ENCODE results near the gene KCTD14. TPM values are rescaled to one million over a fixed set of nuclear protein-coding genes. Genes with fewer than 3 reads are reported as not detected.

The KCTD14 gene
- total RNA-seq, 2 donors from 2014 or later, result 19.5 to 19.7 TPM

GRCh38 chr11:78054971-78055370, 31.9 kb upstream of the KCTD14 start:
- no peaks in the 10 kb centered on the region for H3K9me3 ChIP-seq
- no peaks in the 10 kb centered on the region for H3K27me3 ChIP-seq
- no peak overlapping the region for H3K4me3 ChIP-seq
- intact Hi-C loops (cut with DNase I), result no loop called here
- no peak for DNase-seq
- H3K4me1 ChIP-seq, result no peaks in the 10 kb centered on the region
- no peak overlapping the region for H3K9ac ChIP-seq (ENCODE audit: low read depth in 2 of 2, low read length in 2 of 2)
- H3K27ac ChIP-seq, result no peak overlapping the region
- no peaks in the 10 kb centered on the region for H3K36me3 ChIP-seq
- no peak for TF ChIP-seq CTCF (IDR thresholded peaks at IDR 0.05)

DNA sequence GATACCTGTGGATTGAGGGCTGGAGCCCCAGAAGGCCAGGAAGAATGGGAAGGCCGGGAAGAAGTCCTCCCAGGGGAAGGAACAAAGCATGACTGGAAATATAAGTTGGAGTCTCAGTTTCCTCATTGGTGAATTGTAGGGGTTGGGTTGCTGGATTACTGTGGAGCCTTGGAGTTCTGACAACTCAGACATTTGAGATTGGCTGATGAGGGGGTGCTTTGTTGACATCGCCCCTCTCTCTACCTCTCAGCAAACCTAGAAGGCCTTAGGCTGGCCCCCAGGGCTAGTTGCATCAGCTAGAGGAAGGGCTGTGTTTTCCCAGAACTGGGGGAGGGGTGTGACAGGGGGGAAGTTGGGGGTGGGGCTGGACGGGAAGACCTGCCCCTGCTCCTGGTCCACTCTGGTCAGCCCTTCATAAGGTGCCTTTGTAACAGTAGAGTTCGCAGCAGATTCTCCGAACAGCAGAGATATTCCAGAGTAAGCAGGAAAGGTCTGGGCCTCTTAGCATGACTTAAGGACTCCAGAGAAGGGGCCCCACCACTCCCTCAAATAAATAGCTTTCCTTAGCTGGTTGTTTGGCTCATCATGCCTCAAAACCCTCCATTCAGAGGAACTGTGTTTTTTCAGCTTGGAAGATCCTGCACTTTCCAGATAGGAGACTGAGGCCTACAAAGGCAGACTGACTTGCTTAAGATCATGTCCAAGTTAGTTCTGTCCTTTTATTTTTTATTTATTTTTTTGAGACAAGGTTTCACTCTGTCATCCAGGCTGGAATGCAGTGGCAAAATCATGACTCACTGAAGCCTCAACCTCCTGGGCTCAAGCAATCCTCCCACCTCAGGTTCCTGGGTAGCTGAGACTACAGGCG, 28.1 kb upstream of the KCTD14 start:
- H3K4me1 ChIP-seq, result no peaks in the 10 kb centered on the region
- TF ChIP-seq CTCF (IDR thresholded peaks at IDR 0.05), result no peak
- DNase-seq, result no peak
- H3K4me3 ChIP-seq, result no peak overlapping the region
- H3K27ac ChIP-seq, result no peak overlapping the region
- H3K36me3 ChIP-seq, result no peaks in the 10 kb centered on the region
- H3K9ac ChIP-seq (ENCODE audit: low read depth in 2 of 2, low read length in 2 of 2), result no peak overlapping the region
- H3K9me3 ChIP-seq, result no peaks in the 10 kb centered on the region
- no peaks in the 10 kb centered on the region for H3K27me3 ChIP-seq
- intact Hi-C loops (cut with DNase I), result no loop called here

DNA sequence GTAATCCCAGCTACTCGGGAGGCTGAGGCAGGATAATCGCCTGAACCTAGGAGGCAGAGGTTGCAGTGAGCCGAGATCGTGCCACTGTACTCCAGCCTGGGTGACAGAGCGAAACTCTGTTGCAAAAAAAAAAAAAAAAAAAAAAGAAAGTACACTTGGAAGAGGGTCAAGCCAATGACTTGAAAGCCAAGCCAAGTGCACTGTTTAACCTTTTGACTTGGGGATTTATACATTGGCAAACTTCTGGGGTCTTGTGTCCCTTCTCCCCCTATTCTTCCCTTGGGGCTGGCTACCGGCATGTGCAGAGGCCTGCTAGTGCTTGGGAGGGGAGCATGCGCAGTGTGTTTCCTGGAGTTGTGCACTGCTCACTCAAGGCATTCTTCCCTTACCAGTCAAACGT, 26.3 kb upstream of the KCTD14 start:
- H3K4me1 ChIP-seq, result no peaks in the 10 kb centered on the region
- no peak overlapping the region for H3K4me3 ChIP-seq
- no peak for DNase-seq
- H3K9me3 ChIP-seq, result no peaks in the 10 kb centered on the region
- no peaks in the 10 kb centered on the region for H3K36me3 ChIP-seq
- no peak overlapping the region for H3K27ac ChIP-seq
- intact Hi-C loops (cut with DNase I), result loop anchor here (5.0 kb wide), 2 partner anchors 37 to 52 kb away; no protein-coding TSS in a partner anchor
- no peak for TF ChIP-seq CTCF (IDR thresholded peaks at IDR 0.05)
- no peaks in the 10 kb centered on the region for H3K27me3 ChIP-seq
- no peak overlapping the region for H3K9ac ChIP-seq (ENCODE audit: low read depth in 2 of 2, low read length in 2 of 2)

DNA sequence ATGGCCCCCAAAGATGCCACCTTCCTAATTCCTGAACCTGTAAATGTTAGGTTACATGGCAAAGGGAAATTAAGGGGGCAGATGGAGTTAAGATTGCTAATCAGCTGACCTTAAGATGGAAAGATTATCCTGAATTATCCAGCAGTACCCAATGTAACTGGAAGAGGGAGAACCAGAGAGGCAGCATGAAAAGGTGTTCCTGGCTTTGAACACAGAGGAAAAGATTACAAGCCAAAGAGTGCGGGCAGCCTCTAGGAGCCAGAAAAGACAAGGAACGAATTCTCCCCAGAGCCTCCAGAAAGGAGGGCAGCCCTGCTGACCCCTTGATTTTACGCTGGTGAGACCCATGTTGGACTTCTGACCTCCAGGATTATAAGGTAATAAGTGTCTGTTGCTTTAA, 25.5 kb upstream of the KCTD14 start:
- Histone ChIP-seq H3K9ac (ENCODE audit: low read depth in 2 of 2, low read length in 2 of 2) (no peak overlapping the region), H3K4me3 (no peak overlapping the region), H3K9me3 (no peaks in the 10 kb centered on the region), H3K4me1 (no peaks in the 10 kb centered on the region), H3K36me3 (no peaks in the 10 kb centered on the region), H3K27ac (no peak overlapping the region), H3K27me3 (no peaks in the 10 kb centered on the region)
- intact Hi-C loops (cut with DNase I), result loop anchor here (5.0 kb wide), 2 partner anchors 36 to 51 kb away; no protein-coding TSS in a partner anchor
- DNase-seq, result no peak
- TF ChIP-seq CTCF (IDR thresholded peaks at IDR 0.05), result no peak

- H3K9ac ChIP-seq (ENCODE audit: low read depth in 2 of 2, low read length in 2 of 2), result no peak overlapping the region
Measured at GRCh38 chr11:78046486-78046854, 23.4 kb upstream of the KCTD14 start.

More at GRCh38 chr11:78046486-78046854, 23.4 kb upstream of the KCTD14 start:
- Histone ChIP-seq H3K4me1 (no peaks in the 10 kb centered on the region), H3K4me3 (no peak overlapping the region), H3K27ac (no peak overlapping the region), H3K27me3 (no peaks in the 10 kb centered on the region), H3K36me3 (no peaks in the 10 kb centered on the region), H3K9me3 (no peaks in the 10 kb centered on the region)
- DNase-seq, result no peak
- no peak for TF ChIP-seq CTCF (IDR thresholded peaks at IDR 0.05)
- intact Hi-C loops (cut with DNase I), result loop anchor here (5.0 kb wide), 2 partner anchors 34 to 49 kb away; no protein-coding TSS in a partner anchor
